K562 (cell line): ENCODE data around the gene LYPD6B. TPM values are rescaled to one million over a fixed set of nuclear protein-coding genes. Genes with fewer than 3 reads are reported as not detected.

Source experiments
- ATAC-seq: fragments of 200-7000 bp; cut with Tn5 transposase; 3 replicates; pipeline ENCODE4 v1.9.1; 2020; ENCODE audit warnings: moderate library complexity
- BruUV-seq: library from RNA; stranded (reverse); fragments of 400-500 nt; replicated peaks from 2 replicates; lab custom pipeline; 2021; lab: Mats Ljungman, UMichigan
- CTCF ChIA-PET: fragments of 300-600 bp; formaldehyde crosslinking; extraction: SDS; loops from one replicate; lab custom pipeline; 2021; ENCODE audit warnings: low intra/inter-chr PET ratio; lab: Yijun Ruan, JAX
- POLR2A ChIA-PET: fragments of 300-600, 350-650 bp; sonication (Branson Sonifier 250); formaldehyde crosslinking; extraction: SDS; loops from one replicate; lab custom pipeline; 2021; ENCODE audit warnings: antibody characterized with exemption, inconsistent platforms; lab: Yijun Ruan, JAX
- DNase-seq, 4 experiments: peaks; one replicate each; pipeline versions ENCODE4 v3.0.0 to v3.0.0-alpha.2; 2011 to 2018; ENCODE audit warnings: low spot score in 3 of 4, mixed read lengths in 3 of 4; ENCODE audit errors: extremely low read depth in 1 of 4
- FAIRE-seq: peaks from 2 replicates; lab custom pipeline; 2011; peaks lifted over from hg19 to GRCh38; lab: Jason Lieb, UNC
- H2AFZ ChIP-seq: 2 replicates; pipeline ENCODE4 v1.6.0; 2011; ENCODE audit warnings: low read depth, low read length, control low read depth, inconsistent platforms
- H3K27ac ChIP-seq: fragments of 200-600 bp; 3 replicates; pipeline ENCODE4 v1.8.0; 2011; ENCODE audit warnings: low read depth, mild to moderate bottlenecking, control low read depth, inconsistent platforms, low read length, moderate library complexity, mixed read lengths; ENCODE audit errors: extremely low read depth
- H3K27me3 ChIP-seq, 2 experiments: fragments of 300-600 bp in 1 of 2; 2 replicates in 1 of 2; 3 replicates in 1 of 2; pipeline versions ENCODE4 v1.6.0 to v1.8.0; 2011; ENCODE audit warnings: inconsistent platforms in 2 of 2, low read length in 2 of 2, mild to moderate bottlenecking in 1 of 2, mixed read lengths in 1 of 2, moderate library complexity in 1 of 2; ENCODE audit not compliant: control insufficient read depth in 2 of 2, insufficient read depth in 2 of 2
- H3K36me3 ChIP-seq: fragments of 300-600 bp; 3 replicates; pipeline ENCODE4 v1.8.0; 2011; ENCODE audit warnings: mild to moderate bottlenecking, low read length, inconsistent platforms; ENCODE audit not compliant: control insufficient read depth, insufficient read depth
- H3K4me1 ChIP-seq, 2 experiments: fragments of 200-600 bp in 1 of 2; replicated peaks in 1 of 2; 2 replicates in 1 of 2; 3 replicates in 1 of 2; pipeline versions ENCODE4 v1.5.1 to v1.8.0; 2011; ENCODE audit warnings: inconsistent platforms in 2 of 2, low read length in 2 of 2, mild to moderate bottlenecking in 1 of 2, mixed read lengths in 1 of 2, moderate library complexity in 1 of 2; ENCODE audit not compliant: control insufficient read depth in 2 of 2, insufficient read depth in 2 of 2
- H3K4me2 ChIP-seq: 2 replicates; pipeline ENCODE4 v1.6.1; 2011; ENCODE audit warnings: low read length, control low read depth, inconsistent platforms, mixed read lengths; ENCODE audit not compliant: insufficient read depth
- H3K4me3 ChIP-seq: fragments of 200-600 bp; sonication (generic), shearing (Covaris generic); 2 replicates; pipeline ENCODE4 v1.5.1; 2016; ENCODE audit warnings: control low read depth, inconsistent platforms
- H3K79me2 ChIP-seq: fragments of 200-600 bp; 3 replicates; pipeline ENCODE4 v1.8.0; 2011; ENCODE audit warnings: low read length, inconsistent platforms; ENCODE audit not compliant: control insufficient read depth, insufficient read depth
- H3K9ac ChIP-seq, 2 experiments: 2 replicates each; pipeline versions ENCODE4 v1.6.0 to v1.6.1; 2011; ENCODE audit warnings: low read depth in 2 of 2, low read length in 2 of 2, control low read depth in 1 of 2, inconsistent platforms in 1 of 2, mild to moderate bottlenecking in 1 of 2, mixed read lengths in 1 of 2; ENCODE audit not compliant: insufficient read depth in 1 of 2
- H3K9me1 ChIP-seq: one replicate; pipeline ENCODE4 v1.6.0; 2011; ENCODE audit warnings: inconsistent platforms, mild to moderate bottlenecking, low read length, moderate library complexity; ENCODE audit not compliant: control insufficient read depth, insufficient read depth
- H3K9me3 ChIP-seq: replicated peaks from 2 replicates; pipeline ENCODE4 v1.5.1; 2011; ENCODE audit warnings: low read depth, low read length, inconsistent platforms; ENCODE audit not compliant: control insufficient read depth, insufficient read depth
- H4K20me1 ChIP-seq: replicated peaks from 2 replicates; pipeline ENCODE4 v1.6.1; 2011; ENCODE audit warnings: low read length, inconsistent platforms, mixed read lengths; ENCODE audit not compliant: control insufficient read depth, insufficient read depth
- CTCF ChIP-seq, 3 experiments: IDR thresholded peaks in 2 of 3; conservative IDR thresholded peaks in 1 of 3; 2 replicates each; pipeline ENCODE4 v1.5.1; 2011 to 2012; ENCODE audit warnings: low read length in 3 of 3, mild to moderate bottlenecking in 3 of 3, control low read depth in 2 of 3, improper control_type of control experiment in 1 of 3, inconsistent platforms in 1 of 3, low read depth in 1 of 3, mixed read lengths in 1 of 3, moderate library complexity in 1 of 3; ENCODE audit not compliant: insufficient read depth in 2 of 3
- ELF1 ChIP-seq: fragments of 200-800 bp; sonication (Bioruptor generic); IDR thresholded peaks from 2 replicates; pipeline ENCODE4 v1.6.1; 2016; ENCODE audit warnings: missing genetic modification characterization, missing compliant biosample characterization
- MTA3 ChIP-seq: fragments of 450-650 bp; formaldehyde crosslinking; IDR thresholded peaks from 2 replicates; pipeline ENCODE4 v1.6.1; 2017; ENCODE audit warnings: mild to moderate bottlenecking, borderline replicate concordance
- SREBF2 ChIP-seq: sonication (generic); formaldehyde crosslinking; IDR thresholded peaks from 2 replicates; pipeline ENCODE4 v1.4.0; 2020; ENCODE audit warnings: mild to moderate bottlenecking, missing genetic modification reagents
- YBX1 ChIP-seq: fragments of 450-650 bp; IDR thresholded peaks from 2 replicates; pipeline ENCODE4 v1.7.1; 2016; ENCODE audit warnings: mild to moderate bottlenecking
- WGBS: fragments of 100-300 bp; shearing (Covaris generic); methylation state at CpG from one replicate; pipeline ENCODE4 v1.1.6; 2016; ENCODE audit warnings: low coverage, mixed read lengths; ENCODE audit not compliant: insufficient coverage; ENCODE audit errors: missing lambda C conversion rate; 5-methylcytosine and 5-hydroxymethylcytosine counted together
- in situ Hi-C: fragments of 300-500 bp; cut with MboI; formaldehyde crosslinking; loops from 4 replicates; pipeline ENCODE4 v1.15.0; 2018; ENCODE audit warnings: inconsistent platforms, mixed read lengths
- intact Hi-C: fragments of 100-400 bp; cut with micrococcal nuclease; formaldehyde crosslinking; loops from 2 replicates; pipeline ENCODE4 v1.14.2; 2022
- polyA plus RNA-seq, 8 experiments: library from polyadenylated mRNA; depleted of rRNA in 4 of 8; stranded (reverse) in 5 of 8; unstranded in 3 of 8; fragments of >200 nt; fragmentation: Nextera tagmentation in 2 of 8; fragmentation: Illumina TruSeq in 1 of 8; extraction: Ambion mirVana in 2 of 8; extraction: Trizol in 1 of 8; gene quantifications; 2 replicates each; pipeline versions ENCODE4 v1.2.1 to v1.2.3, GENCODE V29; 2011 to 2014; ENCODE audit warnings: inconsistent platforms in 1 of 8, missing spikeins in 1 of 8
- total RNA-seq, 7 experiments: library from RNA; depleted of rRNA in 6 of 7; stranded (reverse); fragments of >200 nt in 6 of 7; fragmentation: Illumina TruSeq in 2 of 7; extraction: Trizol in 2 of 7; gene quantifications; 2 replicates each; pipeline versions ENCODE4 v1.2.1 to v1.2.3, GENCODE V29; 2011 to 2021; ENCODE audit warnings: low replicate concordance in 1 of 7

The LYPD6B gene
- total and polyA plus RNA-seq, 9 of the 15 experiments (the other 6 are each of a cell fraction or from before 2014, with no cell fraction given) = not detected

DNA sequence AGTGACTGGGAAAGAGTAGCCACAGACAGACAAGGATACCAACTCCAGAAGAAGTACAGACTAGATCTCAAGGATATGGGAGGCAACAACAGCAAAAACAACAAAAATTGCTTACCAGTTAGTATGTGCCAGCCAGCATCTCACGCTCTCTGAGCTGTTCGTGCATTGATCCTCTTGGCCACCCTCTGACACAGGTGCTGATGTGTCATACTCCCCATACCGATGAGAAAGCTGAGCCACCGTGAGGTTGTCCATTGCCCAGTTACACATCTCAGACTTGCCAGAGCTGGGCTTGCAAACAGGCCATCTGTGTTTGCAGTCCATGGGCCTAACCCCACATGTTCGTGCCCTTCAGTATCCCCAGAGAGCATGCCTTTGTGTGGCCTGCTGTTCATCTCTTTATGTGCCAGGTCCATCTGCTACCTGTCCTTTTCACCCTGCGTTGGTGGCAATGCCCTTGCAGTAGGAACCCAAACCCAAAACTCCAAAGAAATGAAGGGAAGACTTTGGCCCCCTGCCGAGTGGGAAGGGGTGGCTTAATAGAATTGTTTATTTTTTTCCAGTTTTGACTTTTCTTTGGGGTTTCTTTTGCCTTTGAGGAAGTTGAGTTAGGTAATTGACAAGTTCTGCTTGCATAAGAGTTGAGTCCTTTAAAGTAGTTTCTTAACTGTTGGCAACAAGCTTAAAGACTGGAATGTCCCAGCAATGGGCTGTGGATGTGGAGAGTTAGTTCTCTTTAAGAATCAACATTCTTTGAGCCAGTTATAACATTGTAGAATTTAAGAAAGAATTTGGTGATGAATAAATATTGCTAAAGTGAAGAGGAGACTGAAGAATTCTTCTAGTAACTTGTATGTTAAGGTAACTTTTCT, 46.7 kb downstream of the LYPD6B start:
- Histone ChIP-seq H3K4me2 (no peak overlapping the region), H3K27ac (no peak overlapping the region), H3K9me1 (no peaks in the 10 kb centered on the region), H2AFZ (no peak overlapping the region), H3K36me3 (no peaks in the 10 kb centered on the region), H3K27me3 (no peaks in the 10 kb centered on the region), H3K4me1 (no peaks in the 10 kb centered on the region), H3K4me3 (no peak overlapping the region), H4K20me1 (no peaks in the 10 kb centered on the region), H3K9ac (no peak overlapping the region), H3K79me2 (no peaks in the 10 kb centered on the region), H3K9me3 (no peaks in the 10 kb centered on the region)
- TF ChIP-seq SREBF2 (CRISPR knock-in tag) = no peak
- no peak for TF ChIP-seq ELF1 (tag)
- no peak for TF ChIP-seq MTA3
- POLR2A ChIA-PET = no interaction called here
- in situ Hi-C loops = no loop called here
- intact Hi-C loops = no loop called here
- ATAC-seq (no peak), DNase-seq (no peak), FAIRE-seq (no peak)
- BruUV-seq = no TSS peak
- WGBS = 0% methylated on average over 7 of the region's 7 CpGs
- CTCF ChIA-PET = no interaction called here

DNA sequence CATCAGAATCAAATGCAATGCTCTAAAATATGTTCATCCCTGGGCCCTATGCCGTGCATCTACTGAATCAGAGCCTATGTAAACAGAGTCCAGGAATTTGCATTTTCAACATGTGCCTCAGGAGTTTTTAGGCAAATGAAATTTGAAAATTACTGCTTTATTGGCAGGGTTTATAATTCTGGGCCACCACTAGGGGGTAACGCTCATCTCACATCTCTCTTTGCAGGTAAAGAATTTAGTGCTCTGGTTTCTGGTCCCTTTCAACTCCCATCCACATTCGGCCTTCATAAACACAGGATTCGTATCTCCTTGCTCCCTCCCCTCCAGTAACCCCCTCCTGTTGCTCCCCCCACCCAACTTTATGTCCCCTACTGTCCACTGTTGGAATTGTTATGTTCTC, 49.3 kb downstream of the LYPD6B start:
- ChIA-PET POLR2A (no interaction called here), CTCF (no interaction called here)
- no peak overlapping the region for H3K4me2 ChIP-seq
- no TSS peak for BruUV-seq
- in situ Hi-C loops (no loop called here), intact Hi-C loops (no loop called here)
- H3K4me1 ChIP-seq = no peaks in the 10 kb centered on the region
- H3K9me3 ChIP-seq = no peaks in the 10 kb centered on the region
- no peaks in the 10 kb centered on the region for H3K9me1 ChIP-seq
- H3K79me2 ChIP-seq = no peaks in the 10 kb centered on the region
- WGBS = 0% methylated on average over 4 of the region's 4 CpGs
- H3K27ac ChIP-seq = no peak overlapping the region
- peak; percentile 35; the same call in 1 of the 3 replicates for ATAC-seq
- DNase-seq = no peak
- no peak overlapping the region for H2AFZ ChIP-seq
- no peaks in the 10 kb centered on the region for H4K20me1 ChIP-seq
- no peaks in the 10 kb centered on the region for H3K27me3 ChIP-seq
- no peaks in the 10 kb centered on the region for H3K36me3 ChIP-seq
- no peak for FAIRE-seq
- H3K9ac ChIP-seq = no peak overlapping the region
- H3K4me3 ChIP-seq = no peak overlapping the region
- TF ChIP-seq YBX1 = no peak
- peak; percentile 15 to 38 (median 32); a peak in 3 of 6 replicates for TF ChIP-seq CTCF (IDR thresholded peaks at IDR 0.05 in 2 of 3, conservative IDR thresholded peaks at IDR 0.05 in 1 of 3; ENCODE audit: insufficient read depth in 2 of 3, low read depth in 1 of 3, low read length in 3 of 3)
